Heart left ventricle (tissue), 16 donors: ENCODE data around the gene SMPD2. TPM values are rescaled to one million over a fixed set of nuclear protein-coding genes. Genes with fewer than 3 reads are reported as not detected.

ENCODE experiments used
- ATAC-seq, 4 donors: fragments of 200-7000 bp; cut with Tn5 transposase; one replicate each; pipeline ENCODE4 v1.9.1; 2020 to 2022; ENCODE audit warnings: moderate library complexity in 4 of 4, mild to moderate bottlenecking in 3 of 4, moderate number of reproducible peaks in 1 of 4
- DNase-seq, 5 donors: peaks; one replicate each; pipeline ENCODE4 v3.0.0-alpha.2; 2020
- H3K27ac ChIP-seq, 12 donors: fragments of 200-600 bp; sonication (generic) in 4 of 12; one replicate each; pipeline versions ENCODE4 v1.5.0 to v1.8.0; 2016 to 2022; ENCODE audit warnings: mild to moderate bottlenecking in 2 of 12
- H3K27me3 ChIP-seq, 9 donors: fragments of 200-600 bp; sonication (generic) in 2 of 9; one replicate each; pipeline versions ENCODE4 v1.5.1 to v1.8.0; 2016 to 2022; ENCODE audit warnings: mild to moderate bottlenecking in 3 of 9
- H3K36me3 ChIP-seq, 9 donors: fragments of 200-600 bp; sonication (generic) in 2 of 9; one replicate each; pipeline versions ENCODE4 v1.5.0 to v1.8.0; 2018 to 2022; ENCODE audit warnings: mild to moderate bottlenecking in 2 of 9
- H3K4me1 ChIP-seq, 12 donors: fragments of 200-600 bp; sonication (generic) in 4 of 12; one replicate each; pipeline versions ENCODE4 v1.5.0 to v1.8.0; 2016 to 2022; ENCODE audit warnings: mild to moderate bottlenecking in 3 of 12
- H3K4me3 ChIP-seq, 12 donors: fragments of 200-600 bp; sonication (generic) in 4 of 12; one replicate each; pipeline versions ENCODE4 v1.5.0 to v1.8.0; 2017 to 2022; ENCODE audit warnings: mild to moderate bottlenecking in 9 of 12, moderate library complexity in 4 of 12
- H3K9me3 ChIP-seq, 12 donors: fragments of 200-600 bp; sonication (generic) in 4 of 12; one replicate each; pipeline versions ENCODE4 v1.5.0 to v1.8.0; 2016 to 2022; ENCODE audit warnings: mild to moderate bottlenecking in 1 of 12
- POLR2A ChIP-seq, 2 donors: fragments of 450-650 bp; IDR thresholded peaks; one replicate each; pipeline ENCODE4 v1.6.1; 2017; ENCODE audit warnings: antibody characterized with exemption in 2 of 2, mild to moderate bottlenecking in 2 of 2, moderate library complexity in 2 of 2
- WGBS, 4 donors: extraction: QIAGEN DNeasy Blood & Tissue Kit in 2 of 4; methylation state at CpG; one replicate each; pipeline versions ENCODE4 v1.1.5 to v1.1.7; 2013 to 2018; 5-methylcytosine and 5-hydroxymethylcytosine counted together
- intact Hi-C, 10 donors: fragments of 100-400 bp; cut with DNase I; formaldehyde crosslinking; loops; one replicate each; pipeline versions ENCODE4 v1.11.1 to v1.14.2; 2022
- polyA plus RNA-seq, 2 donors: library from polyadenylated mRNA; stranded (reverse); fragments of 200-250 nt; gene quantifications; one replicate each; pipeline ENCODE4 v1.2.3, GENCODE V29; 2013
- total RNA-seq, 9 donors: library from RNA; depleted of rRNA in 2 of 9; stranded (reverse); fragments of >200 nt in 2 of 9; fragmentation: NEBNext Ultra II Directional in 3 of 9; extraction: Animal tissue kit (Norgen Biotek cat#: 25700) in 3 of 9; gene quantifications; one replicate each; pipeline versions ENCODE4 v1.1.0 to v1.2.4, GENCODE V29; 2016 to 2023
- TF ChIP-seq, protein P1 (sequence below), 12 donors: fragments of 200-600 bp; sonication (generic) in 4 of 12; IDR thresholded peaks; one replicate each; pipeline versions ENCODE4 v1.5.0 to v1.8.0; 2018 to 2022; ENCODE audit warnings: antibody characterized with exemption in 12 of 12, mild to moderate bottlenecking in 5 of 12
- donor health status: ischemic (EF 13 %, LVEDD 7.1; RV severe dilation, severe dysfunction).
- donor health status: healthy with polysubstance abuse.
- donor health status: DM: no; HTN: yes; CAD: no.
- donor health status: DM: no; HTN: no; CAD: no.
- donor health status: ischemic (EF 25% LVEDD 6.9; RV normal size, moderate dysfunction).
- donor health status: ischemic (EF 25% LVEDD 5.7; RV mildly dilated, moderate dysfunction).
- donor health status: healthy.
- donor health status: DM: yes; HTN: yes; CAD: no.
- donor health status: ischemic (EF 35%, LVEDD 5.7; RV mildly dilated, moderate dysfunction).
- donor health status: nonischemic (EF 11% LVEDD 7.7; RV severe dilation, severe dysfunction).
- donor health status: DM: yes; HTN: yes; CAD: no.
- donor health status: PGD.
- donor health status: ischemic (EF 29% LVEDD 5.4; RV normal size, mild dysfunction).
- donor health status: nonischemic (EF 23%, LVEDD 6.1; RV moderate dilation, normal function).

Gene SMPD2
- total and polyA plus RNA-seq, 11 donors: 2.0 to 9.6 (median 4.2) TPM

DNA sequence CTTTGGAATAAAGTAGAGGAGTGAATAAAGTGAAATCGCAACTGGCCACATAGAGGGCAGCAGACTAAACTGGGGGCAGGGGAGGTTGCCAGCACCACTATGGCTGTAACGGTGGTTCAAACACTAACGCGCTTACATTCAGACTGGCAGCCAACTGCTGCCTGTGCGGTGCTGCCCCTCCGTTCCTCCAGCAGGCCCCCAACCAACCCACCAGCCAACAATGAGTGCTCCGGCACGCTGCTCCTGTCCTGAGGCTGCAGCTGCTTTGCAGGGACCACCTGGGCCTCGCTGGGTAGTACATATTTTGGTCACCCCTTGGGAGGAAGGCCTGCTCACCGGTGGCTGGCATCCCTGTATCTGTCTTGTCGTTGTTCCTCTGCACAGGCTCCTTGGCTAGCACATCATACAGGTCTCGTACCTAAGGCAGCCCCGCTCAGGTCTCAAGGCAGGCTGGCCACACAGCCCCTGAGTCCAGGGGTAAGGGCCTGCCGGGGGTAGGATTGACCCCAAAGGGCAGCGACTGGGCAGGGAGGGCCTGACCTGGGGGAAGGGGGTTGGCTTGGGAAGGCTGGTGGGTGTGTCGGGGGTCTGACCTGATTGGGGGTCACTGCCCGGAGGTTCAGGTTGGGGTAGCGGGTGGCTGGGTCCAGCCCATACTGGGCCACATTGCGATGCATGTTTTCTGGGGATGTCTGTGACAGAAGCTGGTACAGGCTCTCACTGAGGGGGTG is 8.7 kb downstream of the SMPD2 start:
- 79 to 92% (median 89%) methylated on average over 7 to 19 of the region's 19 CpGs for WGBS, 4 donors
- no peaks in the 10 kb centered on the region for H3K9me3 ChIP-seq
- no peak overlapping the region for H3K27ac ChIP-seq
- TF ChIP-seq, protein P1, sequence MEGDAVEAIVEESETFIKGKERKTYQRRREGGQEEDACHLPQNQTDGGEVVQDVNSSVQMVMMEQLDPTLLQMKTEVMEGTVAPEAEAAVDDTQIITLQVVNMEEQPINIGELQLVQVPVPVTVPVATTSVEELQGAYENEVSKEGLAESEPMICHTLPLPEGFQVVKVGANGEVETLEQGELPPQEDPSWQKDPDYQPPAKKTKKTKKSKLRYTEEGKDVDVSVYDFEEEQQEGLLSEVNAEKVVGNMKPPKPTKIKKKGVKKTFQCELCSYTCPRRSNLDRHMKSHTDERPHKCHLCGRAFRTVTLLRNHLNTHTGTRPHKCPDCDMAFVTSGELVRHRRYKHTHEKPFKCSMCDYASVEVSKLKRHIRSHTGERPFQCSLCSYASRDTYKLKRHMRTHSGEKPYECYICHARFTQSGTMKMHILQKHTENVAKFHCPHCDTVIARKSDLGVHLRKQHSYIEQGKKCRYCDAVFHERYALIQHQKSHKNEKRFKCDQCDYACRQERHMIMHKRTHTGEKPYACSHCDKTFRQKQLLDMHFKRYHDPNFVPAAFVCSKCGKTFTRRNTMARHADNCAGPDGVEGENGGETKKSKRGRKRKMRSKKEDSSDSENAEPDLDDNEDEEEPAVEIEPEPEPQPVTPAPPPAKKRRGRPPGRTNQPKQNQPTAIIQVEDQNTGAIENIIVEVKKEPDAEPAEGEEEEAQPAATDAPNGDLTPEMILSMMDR (IDR thresholded peaks at IDR 0.05): no peak
- no peak for TF ChIP-seq POLR2A (IDR thresholded peaks at IDR 0.05)
- DNase-seq (no peak), ATAC-seq (no peak)
- peaks cover 0 to 20% (median 5%) of the 10 kb centered on the region in 12 donors for H3K4me1 ChIP-seq
- H3K4me3 ChIP-seq: no peak overlapping the region
- intact Hi-C loops: no loop called here
- peaks cover 0 to 55% (median 24%) of the 10 kb centered on the region in 9 donors for H3K36me3 ChIP-seq
- H3K27me3 ChIP-seq: no peaks in the 10 kb centered on the region

DNA sequence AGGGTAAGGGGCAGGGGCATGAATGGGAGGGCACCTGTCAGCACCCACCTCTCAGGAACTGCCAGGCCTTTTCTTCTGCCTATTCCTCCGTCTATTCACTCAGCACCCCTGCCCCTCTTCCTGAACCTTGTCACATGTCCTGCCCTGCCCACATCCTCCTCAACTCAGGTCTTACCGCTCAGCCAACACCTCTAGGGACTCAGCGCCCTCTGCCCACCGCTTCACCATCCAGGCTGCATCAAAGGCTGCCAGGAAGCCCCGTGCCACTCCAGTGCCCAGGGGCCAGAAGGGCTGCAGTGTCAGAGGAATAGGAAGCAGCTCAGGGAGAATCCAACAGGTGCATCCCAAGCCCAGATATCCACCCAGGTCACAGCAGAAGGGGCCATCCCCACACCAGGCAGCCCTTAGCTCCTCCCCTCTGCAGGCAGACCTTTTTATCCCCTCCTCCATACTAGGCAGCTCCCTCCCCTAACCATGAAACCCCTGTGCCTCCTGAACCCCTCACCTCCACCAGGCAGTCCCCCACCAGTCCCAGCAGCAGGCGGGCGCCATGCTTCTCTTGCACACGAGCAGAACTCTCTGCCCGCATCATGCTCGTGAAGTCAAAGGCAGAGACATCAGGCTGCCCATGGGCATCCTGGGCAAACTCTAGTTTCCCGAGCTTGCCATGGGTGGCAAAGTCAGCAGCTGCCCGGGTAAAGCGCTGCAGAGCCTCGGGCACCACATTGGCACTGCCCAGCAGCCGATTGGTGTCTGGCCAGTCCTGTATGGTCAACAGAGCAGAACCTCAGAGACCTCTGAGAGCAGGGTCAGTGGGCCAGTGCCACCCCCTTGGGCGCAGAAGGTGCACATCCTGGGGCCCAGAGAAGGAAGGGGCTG is 9.5 kb downstream of the SMPD2 start:
- Histone ChIP-seq H3K27ac (no peak overlapping the region), H3K4me3 (no peak overlapping the region), H3K9me3 (no peaks in the 10 kb centered on the region), H3K4me1 (peaks cover 0 to 24% (median 7%) of the 10 kb centered on the region in 12 donors), H3K27me3 (no peaks in the 10 kb centered on the region), H3K36me3 (peaks cover 0 to 47% (median 17%) of the 10 kb centered on the region in 9 donors)
- intact Hi-C loops: loop anchor here in 2 of 10 donors (10.0 kb wide), 1 partner anchor 65 kb away; the partner anchor contains the start of gene CD164 (in 2 of the 2)
- DNase-seq: no peak
- 87 to 91% (median 87%) methylated on average over 14 to 16 of the region's 16 CpGs for WGBS, 4 donors
- no peak for TF ChIP-seq POLR2A (IDR thresholded peaks at IDR 0.05)
- TF ChIP-seq, protein P1 (IDR thresholded peaks at IDR 0.05): no peak
- no peak for ATAC-seq

DNA sequence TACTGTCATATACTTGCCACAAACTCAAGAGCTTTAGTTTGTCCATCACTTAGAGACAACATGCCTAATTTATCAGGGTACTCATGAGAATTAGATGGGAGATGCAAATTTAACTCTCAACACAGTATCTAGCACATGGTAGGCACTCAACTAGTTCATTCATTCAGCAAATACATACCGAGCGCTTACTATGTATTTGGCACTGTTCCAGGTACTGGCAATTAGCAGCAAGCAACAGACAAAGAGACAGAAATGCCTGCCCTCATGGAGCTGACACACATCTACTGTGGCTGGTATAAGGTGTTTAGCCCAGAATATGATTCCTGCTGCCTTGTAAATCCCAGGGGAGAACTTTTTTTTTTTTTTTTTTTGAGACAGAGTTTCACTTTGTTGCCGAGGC is 10.3 kb downstream of the SMPD2 start:
- Histone ChIP-seq H3K9me3 (no peaks in the 10 kb centered on the region), H3K27me3 (no peaks in the 10 kb centered on the region), H3K4me3 (no peak overlapping the region), H3K27ac (no peak overlapping the region), H3K4me1 (peaks cover 0 to 24% (median 10%) of the 10 kb centered on the region in 12 donors), H3K36me3 (peaks cover 0 to 40% (median 12%) of the 10 kb centered on the region in 9 donors)
- no peak for DNase-seq
- intact Hi-C loops: loop anchor here in 2 of 10 donors (10.0 kb wide), 1 partner anchor 66 kb away; the partner anchor contains the start of gene CD164 (in 2 of the 2)
- TF ChIP-seq, protein P1 (IDR thresholded peaks at IDR 0.05): no peak
- TF ChIP-seq POLR2A (IDR thresholded peaks at IDR 0.05): no peak
- 72 to 85% (median 83%) methylated on average over 3 of the region's 3 CpGs for WGBS, 4 donors
- ATAC-seq: no peak

DNA sequence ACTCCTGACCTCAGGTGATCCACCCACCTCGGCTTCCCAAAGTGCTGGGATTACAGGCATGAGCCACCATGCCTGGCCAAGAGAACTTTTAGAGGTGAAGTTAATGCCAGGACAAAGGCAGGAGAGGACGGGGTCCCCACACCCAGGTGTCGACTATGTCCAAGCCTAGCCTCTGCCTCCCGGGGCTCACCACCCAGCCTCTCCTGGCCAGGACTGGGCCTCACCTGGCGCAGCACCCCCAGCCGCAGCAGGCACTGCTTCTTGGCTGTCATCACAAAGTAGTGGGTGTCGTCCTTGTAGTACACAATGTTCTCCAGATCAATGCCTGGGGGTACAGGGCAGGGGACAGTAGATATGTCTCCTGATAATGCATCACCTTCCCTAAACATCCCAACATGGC is 10.9 kb downstream of the SMPD2 start:
- intact Hi-C loops: loop anchor here in 2 of 10 donors (10.0 kb wide), 1 partner anchor 67 kb away; the partner anchor contains the start of gene CD164 (in 2 of the 2)
- no peak for DNase-seq
- TF ChIP-seq POLR2A (IDR thresholded peaks at IDR 0.05): no peak
- TF ChIP-seq, protein P1 (IDR thresholded peaks at IDR 0.05): no peak

More for the DNA sequence above, 10.9 kb downstream of the SMPD2 start:
- Histone ChIP-seq H3K9me3 (no peaks in the 10 kb centered on the region), H3K36me3 (peaks cover 0 to 34% (median 8%) of the 10 kb centered on the region in 9 donors), H3K27ac (no peak overlapping the region), H3K4me3 (no peak overlapping the region), H3K27me3 (no peaks in the 10 kb centered on the region), H3K4me1 (peaks cover 0 to 30% (median 15%) of the 10 kb centered on the region in 12 donors)
- ATAC-seq: no peak
- WGBS, 4 donors: 83 to 100% (median 97%) methylated on average over 7 of the region's 7 CpGs
